CD4-positive, alpha-beta T cell treated with Interleukin-21 for 1 hour (primary cell): Measurements from ENCODE around the gene OLFM1.
"Not testable (repeated sequence)": the region's sequence is repeated elsewhere in the genome, so short reads cannot be mapped to it uniquely, and the experiment has no call there.

Experiments used
- DNase-seq: peaks from one replicate; pipeline ENCODE4 v3.0.0-alpha.2; 2020

OLFM1 gene

GRCh38 chr9:135108831-135109510 lies 21.5 kb downstream of the OLFM1 start:
- no peak for DNase-seq

GRCh38 chr9:135109650-135110049 lies 22.2 kb downstream of the OLFM1 start:
- no peak for DNase-seq

DNA sequence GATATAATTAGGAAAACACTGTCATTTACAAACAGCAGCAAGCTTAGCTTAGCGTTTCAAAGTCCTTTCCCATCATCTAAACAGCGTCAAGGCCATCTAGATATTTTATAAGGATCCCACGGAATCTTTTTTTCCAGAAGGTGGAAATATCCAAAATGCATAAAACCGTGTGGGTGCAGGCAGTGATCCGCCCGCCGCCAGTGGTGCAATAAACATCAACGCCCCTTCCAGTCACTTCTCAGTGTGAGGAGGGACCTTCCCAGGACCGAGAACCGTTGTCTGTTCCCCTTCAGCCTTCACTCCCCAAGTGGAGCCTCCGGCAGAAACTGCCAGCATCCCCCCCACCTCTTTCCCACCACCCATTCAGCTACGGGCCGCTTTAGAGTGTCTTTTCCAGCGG lies 22.9 kb downstream of the OLFM1 start:
- no peak for DNase-seq

DNA sequence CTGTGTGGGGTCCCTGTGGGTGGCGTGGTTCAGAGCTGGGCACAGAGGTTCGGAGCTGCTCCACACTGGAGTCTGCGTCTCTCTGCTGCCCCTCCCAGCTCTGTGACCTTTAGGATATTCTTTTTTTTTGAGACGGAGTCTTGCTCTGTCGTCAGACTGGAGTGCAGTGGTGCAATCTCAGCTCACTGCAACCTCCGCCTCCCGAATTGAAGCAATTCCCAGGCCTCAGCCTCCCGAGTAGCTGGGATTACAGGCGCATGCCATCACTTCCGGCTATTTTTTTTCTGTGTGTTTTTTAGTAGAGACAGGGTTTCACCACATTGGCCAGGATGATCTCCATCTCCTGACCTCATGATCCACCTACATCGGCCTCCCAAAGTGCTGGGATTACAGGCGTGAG lies 24.1 kb downstream of the OLFM1 start:
- not testable (repeated sequence) for DNase-seq

- no peak for DNase-seq
Measured at GRCh38 chr9:135116371-135116770, 28.9 kb downstream of the OLFM1 start.

- DNase-seq = no peak
Measured at GRCh38 chr9:135116881-135117280, 29.4 kb downstream of the OLFM1 start.

- DNase-seq = no peak
Measured at GRCh38 chr9:135117281-135117680, 29.8 kb downstream of the OLFM1 start.

DNA sequence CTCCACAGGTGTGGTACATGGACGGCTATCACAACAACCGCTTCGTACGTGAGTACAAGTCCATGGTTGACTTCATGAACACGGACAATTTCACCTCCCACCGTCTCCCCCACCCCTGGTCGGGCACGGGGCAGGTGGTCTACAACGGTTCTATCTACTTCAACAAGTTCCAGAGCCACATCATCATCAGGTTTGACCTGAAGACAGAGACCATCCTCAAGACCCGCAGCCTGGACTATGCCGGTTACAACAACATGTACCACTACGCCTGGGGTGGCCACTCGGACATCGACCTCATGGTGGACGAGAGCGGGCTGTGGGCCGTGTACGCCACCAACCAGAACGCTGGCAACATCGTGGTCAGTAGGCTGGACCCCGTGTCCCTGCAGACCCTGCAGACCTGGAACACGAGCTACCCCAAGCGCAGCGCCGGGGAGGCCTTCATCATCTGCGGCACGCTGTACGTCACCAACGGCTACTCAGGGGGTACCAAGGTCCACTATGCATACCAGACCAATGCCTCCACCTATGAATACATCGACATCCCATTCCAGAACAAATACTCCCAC lies 32.1 kb downstream of the OLFM1 start:
- DNase-seq = no peak

DNA sequence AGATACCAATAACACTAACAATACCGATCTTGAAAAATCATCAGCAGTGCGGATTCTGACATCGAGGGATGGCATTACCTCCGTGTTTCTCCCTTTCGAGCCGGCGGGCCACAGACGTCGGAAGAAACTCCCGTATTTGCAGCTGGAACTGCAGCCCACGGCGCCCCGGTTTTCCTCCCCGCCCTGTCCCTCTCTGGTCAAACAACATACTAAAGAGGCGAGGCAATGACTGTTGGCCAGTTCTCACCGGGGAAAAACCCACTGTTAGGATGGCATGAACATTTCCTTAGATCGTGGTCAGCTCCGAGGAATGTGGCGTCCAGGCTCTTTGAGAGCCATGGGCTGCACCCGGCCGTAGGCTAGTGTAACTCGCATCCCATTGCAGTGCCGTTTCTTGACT lies 32.8 kb downstream of the OLFM1 start:
- no peak for DNase-seq

- DNase-seq = no peak
Measured at GRCh38 chr9:135122316-135122715, 34.8 kb downstream of the OLFM1 start.

GRCh38 chr9:135123126-135123772 lies 35.8 kb downstream of the OLFM1 start:
- no peak for DNase-seq

GRCh38 chr9:135123773-135124134 lies 36.3 kb downstream of the OLFM1 start:
- no peak for DNase-seq

- no peak for DNase-seq
Measured at GRCh38 chr9:135126451-135127187, 39.2 kb downstream of the OLFM1 start.

GRCh38 chr9:135127718-135128670 lies 40.5 kb downstream of the OLFM1 start:
- DNase-seq = no peak

- no peak for DNase-seq
Measured at GRCh38 chr9:135129137-135129695, 41.7 kb downstream of the OLFM1 start.

GRCh38 chr9:135130207-135130976 lies 42.9 kb downstream of the OLFM1 start:
- DNase-seq = no peak

DNA sequence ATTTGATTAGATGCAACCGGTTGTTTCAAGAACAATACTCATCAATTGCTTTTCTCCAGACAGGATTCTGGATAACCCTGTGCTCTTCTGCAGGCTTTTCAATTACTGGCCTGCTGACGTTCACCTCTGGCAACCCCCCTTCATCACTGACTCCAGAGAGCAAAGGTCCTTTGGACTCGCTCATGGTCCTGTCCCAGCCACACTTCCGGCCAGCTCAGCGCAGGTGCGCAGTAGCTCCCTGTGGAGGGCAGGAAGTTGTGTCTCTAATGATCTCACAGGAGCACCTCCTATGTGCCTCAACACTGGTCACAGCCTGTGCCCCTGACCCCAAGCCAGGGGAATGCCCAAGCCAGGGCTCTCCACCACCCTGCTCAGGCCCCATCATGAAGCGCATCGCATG lies 44.0 kb downstream of the OLFM1 start:
- no peak for DNase-seq

DNA sequence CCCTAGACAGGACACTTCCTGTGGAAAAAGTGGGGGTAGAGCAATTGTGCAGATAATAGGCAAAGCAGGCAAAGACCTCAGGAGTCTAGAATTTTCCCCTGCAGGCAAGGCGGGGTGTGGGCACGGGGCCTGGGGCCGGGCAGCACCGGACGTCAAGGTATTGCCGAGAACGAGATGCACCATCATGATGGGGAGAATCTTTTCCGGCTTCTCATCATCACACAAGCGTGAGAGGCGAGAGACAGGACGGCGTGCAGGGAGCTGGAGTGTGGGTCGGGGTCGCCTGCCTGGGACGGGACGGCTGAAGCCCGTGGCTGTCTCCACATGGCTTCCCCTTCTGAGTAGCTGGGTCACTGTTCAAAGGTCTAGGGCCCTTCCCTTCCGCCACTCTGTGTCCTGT lies 44.5 kb downstream of the OLFM1 start:
- DNase-seq = no peak

DNA sequence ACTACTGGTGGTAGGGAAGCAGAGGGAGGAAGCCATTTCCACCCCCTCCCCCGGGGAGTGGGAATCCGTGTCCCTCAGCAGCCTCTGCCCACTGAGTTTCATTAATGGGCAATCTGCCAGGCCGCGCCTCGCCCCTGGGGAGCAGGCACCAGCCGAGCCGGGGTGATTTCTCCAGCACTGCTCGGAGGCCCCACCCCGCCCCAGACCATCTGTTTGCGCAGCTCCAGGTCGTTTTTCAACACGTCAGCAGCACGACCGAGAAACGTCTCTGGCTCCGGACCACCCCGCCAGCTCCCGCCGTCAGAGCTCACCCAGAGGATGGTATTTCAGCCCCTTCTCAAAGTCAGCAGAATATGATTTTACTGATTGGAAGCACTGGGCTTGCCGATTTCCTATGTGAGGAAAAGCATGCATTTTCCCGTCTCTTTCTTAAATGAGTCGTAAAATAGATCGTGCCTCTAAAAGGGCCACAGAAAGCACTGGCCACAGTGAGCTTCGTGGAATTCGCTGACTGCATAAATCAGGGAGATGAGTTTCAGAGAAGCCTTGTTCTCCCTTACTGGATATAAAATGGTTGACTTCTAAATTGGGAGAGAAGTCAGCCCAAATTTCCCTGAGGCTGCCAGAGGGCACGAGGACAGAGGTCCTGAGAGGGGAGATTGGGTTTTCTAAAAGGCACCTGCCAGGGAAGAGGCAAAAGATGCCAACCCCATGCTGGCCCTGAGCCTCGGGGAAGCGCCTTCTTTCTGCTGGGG lies 47.0 kb downstream of the OLFM1 start:
- DNase-seq = no peak

DNA sequence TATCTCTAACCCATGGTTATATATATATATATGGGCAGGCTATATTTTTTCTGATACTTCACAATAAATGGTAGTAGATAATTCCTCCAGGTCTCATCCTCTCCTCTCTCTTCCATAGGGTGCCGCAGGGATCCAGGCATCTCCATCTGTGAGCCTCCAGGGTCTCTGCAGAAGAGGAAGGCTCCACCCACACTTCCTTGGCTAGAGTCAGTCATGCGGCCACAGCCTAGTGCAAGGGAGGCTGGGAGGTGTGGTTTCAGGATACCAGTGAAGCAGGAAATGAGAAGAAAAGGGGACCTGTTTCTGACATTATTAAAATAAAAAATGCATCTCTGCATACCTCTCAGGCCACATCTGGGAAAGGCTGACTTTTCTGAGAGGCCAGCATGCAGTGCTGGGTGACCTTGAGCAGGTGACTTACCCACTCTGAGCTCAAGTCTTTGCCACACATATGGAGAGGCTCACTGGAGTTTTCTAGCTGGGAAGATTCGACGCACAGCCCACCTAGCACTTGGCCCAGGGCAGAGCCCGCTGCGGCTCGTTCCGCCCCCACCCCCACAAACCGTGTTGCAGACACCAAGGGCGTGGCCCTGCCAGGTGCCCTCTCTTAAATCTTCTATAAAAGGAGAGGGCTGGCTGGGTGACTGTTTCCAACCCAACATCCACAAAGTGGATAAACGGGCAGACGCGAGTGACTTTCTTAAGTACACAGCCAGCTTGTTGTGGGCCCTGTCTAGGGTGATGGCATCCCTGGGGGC lies 47.9 kb downstream of the OLFM1 start:
- DNase-seq = no peak
